HG03045 (cell line): ENCODE results near the gene RAB25.

Experiments
- ATAC-seq: cut with Tn5 transposase; IDR thresholded peaks from one replicate; pipeline ENCODE4 v1.9.1; 2021; ENCODE audit warnings: mild to moderate bottlenecking, moderate library complexity; ENCODE audit not compliant: unreplicated experiment

RAB25 gene

GRCh38 chr1:156100205-156100995, 39.4 kb downstream of the RAB25 start:
- ATAC-seq: no peak

DNA sequence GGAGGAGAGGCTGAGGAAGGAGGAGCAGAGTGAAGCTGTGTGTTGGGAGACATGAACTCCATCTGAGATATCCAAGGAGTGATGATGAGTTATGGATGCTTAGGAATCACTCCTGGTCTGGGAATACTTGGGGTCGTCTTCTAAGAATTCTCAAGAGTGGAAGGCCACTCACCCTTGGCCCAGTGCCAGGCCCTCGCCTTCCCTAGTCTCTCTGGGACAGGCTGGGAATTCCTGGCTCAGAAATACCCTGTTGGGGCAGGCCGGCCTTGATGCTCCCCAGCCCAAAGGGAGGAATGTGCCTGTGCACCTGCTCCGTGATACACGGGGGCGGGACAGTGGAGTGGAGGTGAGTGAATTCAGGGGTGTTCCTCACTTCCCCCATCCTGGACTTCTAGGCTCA, 40.9 kb downstream of the RAB25 start:
- ATAC-seq: no peak

- ATAC-seq: no peak
These were observed 41.9 kb downstream of the RAB25 start for GRCh38 chr1:156102633-156103511.

DNA sequence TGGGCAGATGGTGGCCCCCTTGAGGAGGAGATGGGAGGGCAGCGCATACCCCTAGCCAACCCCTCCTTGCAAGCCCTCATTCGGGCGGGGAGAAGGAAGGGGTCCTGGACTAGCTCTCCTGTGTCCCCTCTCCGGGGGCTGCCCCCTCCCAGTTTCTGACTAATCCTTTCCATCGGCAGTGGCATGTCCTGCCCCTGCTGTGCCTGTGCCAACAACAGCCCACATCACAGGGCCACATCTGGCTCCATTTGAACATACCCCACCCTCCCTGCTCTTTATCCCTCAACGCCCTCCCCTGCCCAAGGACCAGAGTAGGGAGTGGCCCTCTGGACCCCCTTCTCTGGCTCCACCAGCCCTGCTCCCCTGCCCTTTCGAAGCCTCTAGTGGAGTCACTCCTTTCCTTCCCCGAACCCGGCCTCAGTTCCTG, 42.6 kb downstream of the RAB25 start:
- no peak for ATAC-seq

GRCh38 chr1:156104065-156104810, 43.3 kb downstream of the RAB25 start:
- ATAC-seq: no peak

DNA sequence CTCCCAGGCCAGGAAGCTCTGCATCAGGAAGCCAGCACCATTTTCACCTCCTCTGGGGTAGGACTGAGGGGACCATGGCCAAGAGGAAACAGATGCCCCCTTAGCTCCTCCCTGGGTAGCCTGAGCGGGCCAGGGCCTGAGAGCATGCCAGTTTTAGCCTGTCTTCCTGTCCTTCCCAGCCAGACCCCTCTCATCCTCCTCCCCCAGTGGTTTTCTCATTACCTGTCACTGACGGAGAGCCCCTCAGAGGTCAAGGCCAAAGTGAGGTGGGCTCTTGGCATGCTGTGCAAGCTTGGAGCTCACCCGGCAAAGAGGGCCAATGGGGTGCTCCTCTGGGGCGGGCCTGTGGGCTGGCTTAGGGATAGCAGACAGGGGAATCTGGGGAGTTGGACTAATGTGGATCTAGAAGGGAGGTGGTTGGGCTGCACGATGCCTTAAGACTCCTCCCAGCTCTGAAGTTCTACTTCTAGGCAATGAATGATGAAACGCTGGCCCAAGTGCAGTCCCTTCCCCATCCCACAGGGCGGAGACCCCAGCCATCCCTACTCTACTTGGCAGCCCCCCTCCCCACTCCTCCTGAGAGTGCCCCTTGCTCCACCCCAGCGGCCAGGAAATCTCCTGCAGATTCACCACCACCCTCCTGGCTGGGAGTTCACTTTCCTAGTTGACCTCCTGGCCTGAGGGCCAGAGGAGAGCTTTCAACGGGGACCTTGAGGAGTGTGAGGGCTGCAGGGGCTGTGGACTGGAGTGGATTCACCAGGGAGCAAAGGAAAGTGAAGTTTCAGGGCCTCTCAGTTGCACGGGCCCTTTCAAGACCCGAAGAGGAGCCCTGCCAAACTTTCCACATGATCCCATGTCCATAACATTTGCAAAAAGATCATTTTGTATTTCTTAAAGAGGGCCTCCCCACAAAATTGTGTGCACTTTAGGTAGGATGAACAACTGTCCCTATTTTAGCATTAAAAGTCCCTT, 44.2 kb downstream of the RAB25 start:
- no peak for ATAC-seq

- no peak for ATAC-seq
These were observed 45.9 kb downstream of the RAB25 start for GRCh38 chr1:156106624-156107488.

DNA sequence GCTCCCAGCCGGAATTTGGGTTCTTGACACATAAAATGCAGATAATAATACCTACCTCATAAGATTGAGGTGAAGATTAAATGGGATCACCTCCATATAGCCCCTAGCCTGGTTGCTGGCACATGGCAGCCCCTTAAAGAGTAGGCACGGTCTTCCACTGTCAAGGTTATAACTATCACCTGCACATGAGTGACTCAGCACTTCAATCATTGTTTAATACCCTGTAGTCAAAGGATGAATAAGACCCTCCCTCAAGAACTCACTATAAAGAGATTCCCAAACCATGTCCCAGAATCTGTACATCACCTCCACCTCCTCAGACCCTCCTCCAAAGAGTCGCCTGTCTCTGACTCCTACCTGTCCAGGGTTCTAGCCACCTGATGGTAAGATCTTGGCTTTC, 47.1 kb downstream of the RAB25 start:
- no peak for ATAC-seq

- no peak for ATAC-seq
These were observed 47.8 kb downstream of the RAB25 start for GRCh38 chr1:156108664-156109241.

DNA sequence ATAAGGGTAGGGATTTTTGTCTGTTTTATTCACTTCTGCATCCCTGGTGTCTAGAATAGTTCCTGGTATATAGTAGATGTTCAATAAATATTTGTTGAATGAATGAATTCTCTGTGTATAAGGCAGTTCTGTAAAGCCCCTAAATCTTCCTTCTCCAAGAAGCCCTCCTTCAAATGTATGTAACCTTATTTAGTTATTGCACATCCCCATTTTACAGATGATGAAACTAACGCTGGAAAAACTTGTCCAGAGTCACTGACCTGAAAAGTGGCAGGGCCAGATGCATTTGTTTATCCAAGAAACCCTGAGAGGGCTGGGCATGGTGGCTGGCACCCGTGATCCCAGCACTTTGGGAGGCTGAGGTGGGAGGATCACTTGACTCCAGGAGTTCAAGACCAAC, 49.3 kb downstream of the RAB25 start:
- no peak for ATAC-seq

GRCh38 chr1:156111355-156111962, 50.5 kb downstream of the RAB25 start:
- ATAC-seq: no peak

DNA sequence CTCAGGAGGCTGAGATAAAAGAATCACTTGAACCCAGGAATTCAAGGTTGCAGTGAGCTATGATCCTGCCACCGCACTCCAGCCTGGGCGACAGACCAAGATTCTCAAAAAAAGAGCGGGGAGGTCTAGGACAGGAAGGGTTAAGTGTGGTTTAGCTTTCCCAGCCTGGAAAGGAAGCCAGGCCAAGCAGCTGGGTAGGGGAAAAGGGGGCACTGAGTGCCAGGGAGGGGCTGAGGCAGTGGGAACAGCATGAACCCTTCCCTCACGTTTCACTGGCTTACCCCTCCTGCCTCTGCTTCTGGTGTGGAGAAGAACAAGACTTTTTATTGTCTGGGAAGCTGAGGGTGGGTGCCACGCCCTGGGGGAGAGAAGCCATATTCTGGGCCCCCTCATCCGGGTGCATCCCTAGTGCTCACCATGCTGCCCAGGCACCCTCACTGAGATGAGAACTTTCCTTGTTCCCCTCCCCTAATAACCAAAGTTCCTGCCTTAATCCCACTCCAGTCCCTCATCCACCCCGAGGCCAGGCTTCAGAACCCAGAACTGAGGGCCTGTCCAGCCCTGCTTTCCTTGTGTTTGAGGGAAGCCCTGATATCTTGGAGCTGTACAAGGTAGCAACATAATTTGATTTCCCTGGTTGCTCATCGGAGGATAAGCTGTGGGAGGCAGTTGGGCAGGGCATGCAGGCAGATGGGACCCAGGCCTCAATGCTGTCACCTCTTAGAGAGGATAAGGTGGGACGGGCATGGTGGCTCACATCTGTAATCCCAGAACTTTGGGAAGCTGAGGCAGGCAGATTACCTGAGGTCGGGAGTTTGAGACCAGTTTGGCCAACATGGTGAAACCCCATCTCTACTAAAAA, 51.5 kb downstream of the RAB25 start:
- ATAC-seq: no peak

DNA sequence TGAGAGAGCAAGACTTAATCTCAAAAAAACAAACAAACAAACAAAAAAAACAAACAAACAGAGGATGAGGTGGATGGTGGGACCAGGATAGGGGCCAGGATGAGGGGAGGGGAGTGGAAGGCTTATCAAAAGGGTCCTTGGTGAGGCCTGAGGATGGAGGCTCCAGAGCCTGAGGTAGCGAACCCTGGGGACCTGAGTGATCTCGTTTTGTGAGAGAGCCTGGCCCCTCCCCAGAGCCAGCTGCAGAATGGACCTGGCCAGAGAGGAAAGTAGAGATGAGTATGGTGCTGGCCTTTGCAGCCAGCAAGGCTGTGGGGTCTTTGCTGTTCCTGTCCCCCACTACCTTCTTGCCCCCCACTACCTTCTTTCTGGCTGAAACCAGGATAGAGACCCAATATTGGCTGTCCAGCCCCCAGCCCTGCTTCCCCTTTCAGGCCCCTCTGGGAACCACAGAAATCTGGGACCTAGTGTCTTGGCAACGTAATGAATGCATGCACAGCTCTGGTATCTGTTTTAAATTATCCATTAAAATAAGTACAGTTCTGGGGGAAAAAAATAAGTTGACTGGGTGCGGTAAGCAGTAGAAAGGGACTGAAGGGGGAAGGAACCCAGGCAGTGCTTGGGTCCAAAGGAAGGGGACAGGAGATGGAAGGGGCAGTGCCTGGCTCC, 52.5 kb downstream of the RAB25 start:
- no peak for ATAC-seq

GRCh38 chr1:156114101-156114918, 53.4 kb downstream of the RAB25 start, which contains the start of gene LMNA:
TSS of gene LMNA (plus strand) at chr1:156114711. CDS start at chr1:156114919, 208 bp downstream.
- peak; percentile 79 for ATAC-seq

GRCh38 chr1:156114919-156115513, 54.1 kb downstream of the RAB25 start:
- ATAC-seq: peak; percentile 11
